IPS-18a (cell line): ENCODE results near the gene HECTD2.
"Not testable (repeated sequence)": the region's sequence is repeated elsewhere in the genome, so short reads cannot be mapped to it uniquely, and the experiment has no call there.

Experiments
- H3K27ac ChIP-seq: one replicate; pipeline ENCODE4 v1.5.1; 2013; ENCODE audit warnings: low read length
- H3K27me3 ChIP-seq: one replicate; pipeline ENCODE4 v1.6.1; 2013; ENCODE audit warnings: mild to moderate bottlenecking, low read length; ENCODE audit not compliant: control insufficient read depth, insufficient read depth
- H3K36me3 ChIP-seq: one replicate; pipeline ENCODE4 v1.6.1; 2013; ENCODE audit warnings: low read depth, low read length; ENCODE audit not compliant: control insufficient read depth
- H3K4me1 ChIP-seq: one replicate; pipeline ENCODE4 v1.6.1; 2013; ENCODE audit warnings: low read depth, low read length; ENCODE audit not compliant: control insufficient read depth
- H3K4me3 ChIP-seq: one replicate; pipeline ENCODE4 v1.5.1; 2013; ENCODE audit warnings: low read length
- H3K9ac ChIP-seq: one replicate; pipeline ENCODE4 v1.6.1; 2013; ENCODE audit warnings: mild to moderate bottlenecking, low read length, moderate library complexity
- H3K9me3 ChIP-seq: one replicate; pipeline ENCODE4 v1.6.1; 2013; ENCODE audit warnings: low read depth, low read length; ENCODE audit not compliant: control insufficient read depth

HECTD2 gene

DNA sequence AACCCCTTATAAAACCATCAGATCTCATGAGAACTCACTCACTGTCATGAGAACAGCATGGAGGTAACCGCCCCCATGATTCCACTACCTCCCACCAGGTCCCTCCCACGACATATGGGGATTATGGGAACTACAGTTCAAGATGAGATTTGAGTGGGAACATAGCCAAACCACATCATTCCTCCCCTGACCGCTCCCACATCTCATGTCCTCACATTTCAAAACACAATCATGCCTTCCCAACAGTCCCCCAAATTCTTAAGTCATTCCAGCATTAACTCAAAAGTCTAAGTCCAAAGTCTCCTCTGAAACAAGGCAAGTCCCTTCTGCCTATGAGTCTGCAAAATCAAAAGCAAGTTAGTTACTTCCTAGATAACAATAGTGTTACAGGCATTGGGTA lies 150.7 kb downstream of the HECTD2 start:
- not testable (repeated sequence) for H3K4me3 ChIP-seq, H3K4me1 ChIP-seq, H3K9me3 ChIP-seq, H3K9ac ChIP-seq, H3K36me3 ChIP-seq, H3K27me3 ChIP-seq, H3K27ac ChIP-seq

DNA sequence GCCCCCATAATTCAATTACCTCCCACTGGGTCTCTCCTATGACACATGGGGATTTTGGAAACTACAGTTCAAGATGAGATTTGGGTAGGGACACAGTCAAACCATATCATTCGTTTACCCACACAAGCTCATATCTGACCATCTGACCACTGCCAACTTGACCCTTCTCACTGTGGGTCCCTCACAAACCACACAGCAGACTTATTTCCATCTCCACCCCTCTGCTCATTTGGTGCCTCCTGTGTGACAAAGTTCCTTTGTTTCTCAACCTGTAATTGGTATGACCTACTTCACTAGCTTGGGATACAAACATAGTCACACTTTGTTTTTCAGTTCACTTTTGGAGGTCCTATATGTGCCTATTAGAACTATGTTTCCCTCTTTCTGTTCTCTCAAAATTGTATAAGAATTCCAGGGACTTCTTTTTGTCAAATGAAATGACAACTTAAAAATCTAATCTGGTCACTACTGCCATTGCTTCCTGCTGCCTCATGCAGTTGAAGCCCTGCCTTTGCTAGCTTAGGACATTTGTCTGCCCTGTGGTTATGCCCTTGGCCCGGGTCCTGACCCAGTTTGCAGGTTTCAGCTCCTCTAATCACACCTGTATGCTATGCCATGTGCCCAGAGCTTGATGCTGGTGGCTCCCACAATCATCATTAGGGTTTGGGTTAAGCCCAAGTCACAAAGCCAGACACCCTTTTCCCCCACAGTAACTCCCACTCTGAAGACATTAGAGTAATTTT lies 152.9 kb downstream of the HECTD2 start:
- no peak overlapping the region for H3K4me3 ChIP-seq
- H3K4me1 ChIP-seq: no peaks in the 10 kb centered on the region
- no peaks in the 10 kb centered on the region for H3K9me3 ChIP-seq
- H3K27me3 ChIP-seq: no peaks in the 10 kb centered on the region
- no peak overlapping the region for H3K27ac ChIP-seq
- no peaks in the 10 kb centered on the region for H3K36me3 ChIP-seq
- no peak overlapping the region for H3K9ac ChIP-seq

DNA sequence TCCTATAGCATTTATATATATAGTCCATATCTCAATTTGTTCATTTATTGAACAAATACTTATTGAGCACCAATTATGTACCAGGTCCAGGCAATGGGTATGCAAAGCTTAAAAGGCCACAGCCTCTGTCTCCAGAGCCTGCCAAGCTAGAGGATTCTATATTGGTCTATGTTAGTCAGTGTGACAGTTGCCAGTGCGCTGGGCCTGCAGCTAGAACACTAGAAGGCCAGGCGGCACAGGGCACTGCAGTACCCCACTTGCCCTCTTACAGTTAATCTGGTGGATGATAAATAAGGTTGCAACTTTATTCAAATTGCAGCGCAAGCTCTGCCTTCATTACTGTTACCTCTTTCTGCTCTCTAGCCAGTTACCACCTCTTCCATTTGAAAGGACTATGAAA lies 153.9 kb downstream of the HECTD2 start:
- Histone ChIP-seq H3K9ac (no peak overlapping the region), H3K9me3 (no peaks in the 10 kb centered on the region), H3K4me1 (no peaks in the 10 kb centered on the region), H3K27me3 (no peaks in the 10 kb centered on the region), H3K36me3 (no peaks in the 10 kb centered on the region), H3K27ac (no peak overlapping the region), H3K4me3 (no peak overlapping the region)
